ENCODE data around the gene NMNAT2. TPM values are rescaled to one million over a fixed set of nuclear protein-coding genes. Genes with fewer than 3 reads are reported as not detected.

The NMNAT2 gene
- total and polyA plus RNA-seq, 2 of the 4 experiments (the other 2 are of a cell fraction), result 0.36 to 2.4 TPM

- H2BK20ac ChIP-seq (ENCODE audit: low read depth, low read length), result no peak overlapping the region
- H3K4ac ChIP-seq (ENCODE audit: low read depth, low read length), result no peak overlapping the region
- no peak overlapping the region for H3K9ac ChIP-seq (ENCODE audit: low read depth, low read length)
- no peak overlapping the region for H2AK9ac ChIP-seq (replicated peaks; ENCODE audit: low read depth, low read length, poor library complexity)
- no peak for DNase-seq
- no peak overlapping the region for H2AFZ ChIP-seq (replicated peaks; ENCODE audit: low read length, poor library complexity)
- H2BK120ac ChIP-seq (ENCODE audit: low read depth, low read length), result no peak overlapping the region
- TF ChIP-seq MAZ (IDR thresholded peaks at IDR 0.05; ENCODE audit: borderline replicate concordance, low read depth, low read length), result no peak
- no peak for TF ChIP-seq CEBPB (IDR thresholded peaks at IDR 0.05; ENCODE audit: low read depth, low read length)
- no peak for TF ChIP-seq POLR2A (IDR thresholded peaks at IDR 0.05; ENCODE audit: low read depth, low read length)
- no peak for TF ChIP-seq MAFK (IDR thresholded peaks at IDR 0.05; ENCODE audit: low read depth, low read length)
- TF ChIP-seq MXI1 (IDR thresholded peaks at IDR 0.05; ENCODE audit: borderline replicate concordance, low read depth, low read length), result no peak
- TF ChIP-seq CTCF (conservative IDR thresholded peaks at IDR 0.05; ENCODE audit: low read depth, low read length), result no peak
- no peak for TF ChIP-seq RCOR1 (IDR thresholded peaks at IDR 0.05; ENCODE audit: insufficient replicate concordance, low read length)
- no peak for TF ChIP-seq BHLHE40 (IDR thresholded peaks at IDR 0.05; ENCODE audit: low read depth, low read length)
- no peak for TF ChIP-seq RAD21 (IDR thresholded peaks at IDR 0.05; ENCODE audit: low read length)
- no peak for TF ChIP-seq ELK1 (IDR thresholded peaks at IDR 0.05; ENCODE audit: borderline replicate concordance, low read depth, low read length)
- TF ChIP-seq CHD1 (IDR thresholded peaks at IDR 0.05; ENCODE audit: low read depth, low read length), result no peak
- H3K14ac ChIP-seq (replicated peaks; ENCODE audit: low read depth, low read length), result no peak overlapping the region
- no peaks in the 10 kb centered on the region for H3K36me3 ChIP-seq (ENCODE audit: control insufficient read depth, insufficient read depth, low read length)
- POLR2A ChIA-PET (ENCODE audit: unreplicated experiment), result no interaction called here
- peaks cover 4% of the 10 kb centered on the region for H3K4me1 ChIP-seq (ENCODE audit: control insufficient read depth, insufficient read depth, low read length)
- H3K27ac ChIP-seq (ENCODE audit: insufficient read depth, low read length), result no peak overlapping the region
- no peak overlapping the region for H2BK15ac ChIP-seq (ENCODE audit: low read depth, low read length)
- H3K56ac ChIP-seq (ENCODE audit: extremely low read depth, insufficient read depth, low read length), result no peak overlapping the region
- ATAC-seq (ENCODE audit: low read depth), result no peak
- peaks cover 4% of the 10 kb centered on the region for H3K9me1 ChIP-seq (ENCODE audit: insufficient read depth, low read length)
- no peak overlapping the region for H3K23ac ChIP-seq (ENCODE audit: low read depth, low read length)
- in situ Hi-C loops (cut with MboI; ENCODE audit: low sequenced_read_pairs) (no loop called here), intact Hi-C loops (cut with micrococcal nuclease) (no loop called here), dilution Hi-C loops (cut with HindIII; ENCODE audit: low sequenced_read_pairs, unreplicated experiment) (no loop called here)
- no peak overlapping the region for H4K8ac ChIP-seq (ENCODE audit: low read depth in 2 of 2, low read length in 2 of 2)
- no peaks in the 10 kb centered on the region for H3K9me3 ChIP-seq (ENCODE audit: control insufficient read depth, insufficient read depth, low read length)
- no CpG with 5 or more reads among the region's 5 CpGs for WGBS, 2 experiments (ENCODE audit: extremely low coverage in 2 of 2, insufficient read length in 1 of 2)
- no peak overlapping the region for H3K4me2 ChIP-seq (ENCODE audit: low read depth, low read length)
- 0 out of 4 replicates have a peak, but pooled peaks cover 0 to 4% of the 10 kb centered on the region in 2 experiments for H3K79me1 ChIP-seq (ENCODE audit: low read depth in 1 of 2, low read length in 2 of 2)
- BruUV-seq (replicated peaks), result no TSS peak
- no peak overlapping the region for H4K91ac ChIP-seq (ENCODE audit: insufficient read depth, low read depth, low read length)
- no peak overlapping the region for H3K4me3 ChIP-seq (ENCODE audit: insufficient read depth, low read depth, low read length)
- no peak overlapping the region for H2AK5ac ChIP-seq (ENCODE audit: low read depth, low read length)
- no peaks in the 10 kb centered on the region for H4K20me1 ChIP-seq (ENCODE audit: insufficient read depth, low read length)
- H3K27me3 ChIP-seq (ENCODE audit: control insufficient read depth, insufficient read depth, low read length), result peaks cover 2% of the 10 kb centered on the region; the same call in 1 of the 2 replicates
- CTCF ChIA-PET, result no interaction called here
- H3K18ac ChIP-seq (ENCODE audit: low read depth, low read length), result no peak overlapping the region
- no peak overlapping the region for H2BK5ac ChIP-seq (ENCODE audit: low read depth, low read length, poor library complexity, severe bottlenecking)
- H4K5ac ChIP-seq (ENCODE audit: low read depth, low read length), result no peak overlapping the region
These were observed 155.5 kb downstream of the NMNAT2 start for GRCh38 chr1:183262628-183263200.

Measured in IMR-90 (cell line).